Activated B cell treated with CpG ODN at 0.5 μM for 24 hours (primary cell): Measurements from ENCODE around the gene SLC66A3. TPM values are rescaled to one million over a fixed set of nuclear protein-coding genes. Genes with fewer than 3 reads are reported as not detected.

Experiments used
- ATAC-seq: fragments of 200-7000 bp; cut with Tn5 transposase; one replicate; pipeline ENCODE4 v1.10.0; 2021; ENCODE audit warnings: low read depth, mild to moderate bottlenecking, moderate library complexity
- CTCF ChIA-PET: fragments of 350-600 bp; sonication (Branson Sonifier 250); formaldehyde crosslinking; loops from one replicate; lab custom pipeline; 2021; ENCODE audit warnings: antibody characterized with exemption; lab: Charles Lee
- POLR2A ChIA-PET: fragments of 350-600 bp; sonication (Branson Sonifier 250); formaldehyde crosslinking; loops from one replicate; lab custom pipeline; 2021; ENCODE audit warnings: antibody characterized with exemption; lab: Charles Lee
- DNase-seq: peaks from one replicate; pipeline ENCODE4 v3.0.0; 2022
- H3K27ac Mint-ChIP-seq: one replicate; pipeline ENCODE4 v1.8.0; 2020; ENCODE audit warnings: mixed read lengths
- H3K27me3 Mint-ChIP-seq: one replicate; pipeline ENCODE4 v1.8.0; 2021; ENCODE audit warnings: mixed read lengths
- H3K36me3 Mint-ChIP-seq: one replicate; pipeline ENCODE4 v1.8.0; 2021; ENCODE audit warnings: low read depth, mixed read lengths
- H3K4me1 Mint-ChIP-seq: one replicate; pipeline ENCODE4 v1.8.0; 2021; ENCODE audit warnings: mixed read lengths
- H3K4me3 Mint-ChIP-seq: one replicate; pipeline ENCODE4 v1.8.0; 2020; ENCODE audit warnings: mild to moderate bottlenecking, mixed read lengths
- H3K9me3 Mint-ChIP-seq: one replicate; pipeline ENCODE4 v1.8.0; 2020; ENCODE audit warnings: mixed read lengths
- intact Hi-C: fragments of 100-400 bp; cut with micrococcal nuclease; formaldehyde crosslinking; loops from one replicate; pipeline ENCODE4 v1.15.1; 2024
- total RNA-seq: library from RNA; stranded (reverse); gene quantifications from 2 replicates; pipeline ENCODE4 v1.2.3, GENCODE V29; 2022
- TF ChIP-seq, protein P1 (sequence below): fragments of 200-600 bp; IDR thresholded peaks from one replicate; pipeline ENCODE4 v1.8.0; 2022; ENCODE audit warnings: antibody characterized with exemption, mild to moderate bottlenecking

Gene SLC66A3
- total RNA-seq, 1 donor from 2014 or later, result 15.2 TPM

DNA sequence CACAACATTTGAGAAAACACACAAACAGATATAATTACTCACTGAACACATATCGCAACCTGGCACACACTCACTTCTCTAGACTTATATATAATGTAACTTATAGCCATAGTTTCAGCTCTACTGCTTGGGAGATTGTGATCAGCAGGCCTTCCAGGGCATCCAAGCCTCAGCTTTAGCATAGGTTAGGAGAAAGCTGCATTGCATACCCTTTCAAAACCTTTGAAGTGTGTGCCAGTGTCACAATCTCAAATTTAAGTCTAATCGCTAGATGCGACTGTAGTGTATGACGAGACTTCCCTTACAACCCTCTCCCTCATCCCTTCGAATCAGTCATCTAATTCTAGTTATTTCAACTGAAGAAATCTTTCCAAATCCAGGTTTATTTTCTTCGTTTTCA, 30.9 kb downstream of the SLC66A3 start:
- intact Hi-C loops, result no loop called here
- DNase-seq, result no peak
- H3K9me3 Mint-ChIP-seq, result no peaks in the 10 kb centered on the region
- H3K27me3 Mint-ChIP-seq, result no peaks in the 10 kb centered on the region
- ChIA-PET POLR2A (no interaction called here), CTCF (no interaction called here)
- TF ChIP-seq, protein P1, sequence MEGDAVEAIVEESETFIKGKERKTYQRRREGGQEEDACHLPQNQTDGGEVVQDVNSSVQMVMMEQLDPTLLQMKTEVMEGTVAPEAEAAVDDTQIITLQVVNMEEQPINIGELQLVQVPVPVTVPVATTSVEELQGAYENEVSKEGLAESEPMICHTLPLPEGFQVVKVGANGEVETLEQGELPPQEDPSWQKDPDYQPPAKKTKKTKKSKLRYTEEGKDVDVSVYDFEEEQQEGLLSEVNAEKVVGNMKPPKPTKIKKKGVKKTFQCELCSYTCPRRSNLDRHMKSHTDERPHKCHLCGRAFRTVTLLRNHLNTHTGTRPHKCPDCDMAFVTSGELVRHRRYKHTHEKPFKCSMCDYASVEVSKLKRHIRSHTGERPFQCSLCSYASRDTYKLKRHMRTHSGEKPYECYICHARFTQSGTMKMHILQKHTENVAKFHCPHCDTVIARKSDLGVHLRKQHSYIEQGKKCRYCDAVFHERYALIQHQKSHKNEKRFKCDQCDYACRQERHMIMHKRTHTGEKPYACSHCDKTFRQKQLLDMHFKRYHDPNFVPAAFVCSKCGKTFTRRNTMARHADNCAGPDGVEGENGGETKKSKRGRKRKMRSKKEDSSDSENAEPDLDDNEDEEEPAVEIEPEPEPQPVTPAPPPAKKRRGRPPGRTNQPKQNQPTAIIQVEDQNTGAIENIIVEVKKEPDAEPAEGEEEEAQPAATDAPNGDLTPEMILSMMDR, result no peak
- H3K4me1 Mint-ChIP-seq, result no peaks in the 10 kb centered on the region
- H3K4me3 Mint-ChIP-seq, result no peak overlapping the region
- peaks cover 56% of the 10 kb centered on the region for H3K36me3 Mint-ChIP-seq
- ATAC-seq, result no peak
- H3K27ac Mint-ChIP-seq, result no peak overlapping the region

DNA sequence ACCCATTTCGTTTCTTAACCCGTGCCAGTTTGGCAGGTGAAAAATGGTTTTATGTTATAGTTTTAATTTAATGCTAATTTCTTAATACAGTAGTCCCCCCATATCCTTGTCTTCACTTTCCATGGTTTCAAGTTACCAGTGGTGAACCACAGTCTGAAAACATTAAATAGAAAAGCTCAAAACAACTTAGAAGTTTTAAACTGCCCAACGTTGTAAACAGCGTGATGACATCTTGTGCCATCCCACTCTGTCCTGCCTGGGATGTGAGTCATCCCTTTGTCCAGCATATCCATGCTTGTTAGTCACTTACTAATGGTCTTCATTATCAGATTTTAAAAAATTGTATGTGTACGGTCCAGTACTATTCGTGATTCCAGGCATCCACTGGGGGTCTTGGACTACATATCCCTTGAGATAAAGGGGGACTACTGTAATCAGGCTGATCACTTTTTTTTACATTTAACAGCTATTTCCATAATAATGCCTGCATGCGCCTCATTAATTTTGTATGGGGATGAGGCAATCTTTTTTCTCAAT, 31.9 kb downstream of the SLC66A3 start:
- H3K4me1 Mint-ChIP-seq, result no peaks in the 10 kb centered on the region
- no peak overlapping the region for H3K4me3 Mint-ChIP-seq
- no peaks in the 10 kb centered on the region for H3K9me3 Mint-ChIP-seq
- ChIA-PET CTCF (no interaction called here), POLR2A (no interaction called here)
- ATAC-seq, result no peak
- TF ChIP-seq, protein P1, result no peak
- peaks cover 52% of the 10 kb centered on the region for H3K36me3 Mint-ChIP-seq
- no peak for DNase-seq
- H3K27me3 Mint-ChIP-seq, result no peaks in the 10 kb centered on the region
- no peak overlapping the region for H3K27ac Mint-ChIP-seq
- intact Hi-C loops, result no loop called here

DNA sequence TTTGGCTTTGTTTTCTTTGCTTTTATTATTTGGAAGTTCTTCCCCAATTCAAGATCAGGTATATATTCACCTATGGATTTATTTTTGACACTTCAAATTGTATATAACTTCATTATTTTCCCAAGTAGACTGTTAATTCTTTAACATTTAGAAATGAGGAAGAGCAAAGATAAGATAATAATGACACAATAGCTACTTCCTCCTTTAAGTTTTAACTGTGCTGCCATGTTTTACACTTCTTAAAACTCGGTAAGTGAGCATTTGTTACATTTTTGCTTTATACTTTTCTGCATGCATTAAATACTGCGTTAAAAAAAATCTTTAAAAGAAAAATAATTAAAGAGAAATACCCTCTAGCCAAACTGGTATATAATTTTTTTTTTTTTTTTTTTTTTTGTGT, 32.5 kb downstream of the SLC66A3 start:
- DNase-seq (no peak), ATAC-seq (no peak)
- ChIA-PET POLR2A (interaction anchor here (0.7 kb wide), 1 partner anchor 779 kb away, joined by 10 read pairs; no protein-coding TSS in a partner anchor), CTCF (no interaction called here)
- Mint-ChIP-seq H3K4me1 (no peaks in the 10 kb centered on the region), H3K4me3 (no peak overlapping the region), H3K27me3 (no peaks in the 10 kb centered on the region), H3K9me3 (no peaks in the 10 kb centered on the region), H3K36me3 (peaks cover 50% of the 10 kb centered on the region), H3K27ac (no peak overlapping the region)
- intact Hi-C loops, result no loop called here
- TF ChIP-seq, protein P1, result no peak

DNA sequence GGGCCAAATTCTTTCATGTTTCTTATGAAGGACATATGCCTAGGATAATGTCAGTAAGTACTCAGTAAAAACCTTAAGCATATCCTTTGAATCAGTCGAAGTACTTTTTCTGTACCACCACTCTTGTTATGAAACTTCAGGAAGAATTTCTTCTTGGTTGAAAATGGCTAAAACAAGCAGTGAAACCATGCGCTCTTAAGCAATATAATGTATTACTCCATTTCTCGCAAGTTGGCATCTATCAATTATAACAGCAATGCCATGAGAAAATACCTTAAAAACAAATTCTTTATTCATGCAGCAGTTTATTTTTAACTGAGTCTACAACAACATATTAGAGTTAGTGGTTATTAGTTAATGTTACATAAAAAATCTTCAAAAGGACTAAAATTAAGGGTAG, 41.0 kb downstream of the SLC66A3 start:
- H3K4me1 Mint-ChIP-seq, result no peaks in the 10 kb centered on the region
- peaks cover 54% of the 10 kb centered on the region for H3K36me3 Mint-ChIP-seq
- H3K9me3 Mint-ChIP-seq, result no peaks in the 10 kb centered on the region
- no peak overlapping the region for H3K4me3 Mint-ChIP-seq
- no peak for ATAC-seq
- POLR2A ChIA-PET, result no interaction called here
- DNase-seq, result no peak
- TF ChIP-seq, protein P1, result no peak
- CTCF ChIA-PET, result no interaction called here
- intact Hi-C loops, result no loop called here
- no peak overlapping the region for H3K27ac Mint-ChIP-seq
- no peaks in the 10 kb centered on the region for H3K27me3 Mint-ChIP-seq

DNA sequence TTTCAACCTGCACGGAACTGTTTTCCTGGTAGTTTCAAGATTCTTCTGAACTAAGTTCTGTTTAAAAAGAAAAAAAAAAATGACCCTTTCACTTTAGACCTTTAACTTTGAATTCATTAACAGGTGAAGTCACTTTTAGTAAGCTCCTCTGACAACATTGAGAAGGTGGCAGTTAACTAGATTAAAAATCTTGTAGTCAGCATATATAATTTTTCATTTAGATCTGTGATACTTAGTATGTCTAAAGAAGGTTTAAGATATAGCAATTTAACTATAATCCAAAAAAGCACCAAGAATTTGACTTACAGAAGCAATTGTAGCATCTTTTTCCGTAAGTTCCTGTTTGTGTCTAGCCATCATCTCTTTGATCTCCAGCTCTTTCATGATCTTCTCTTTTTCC, 45.4 kb downstream of the SLC66A3 start:
- DNase-seq (no peak), ATAC-seq (no peak)
- H3K4me3 Mint-ChIP-seq, result no peak overlapping the region
- ChIA-PET CTCF (interaction anchor here (0.9 to 3.4 kb wide), 3 partner anchors 16 to 382 kb away, joined by 3 to 10 read pairs (median 3); a partner anchor contains a TSS), POLR2A (no interaction called here)
- no peaks in the 10 kb centered on the region for H3K27me3 Mint-ChIP-seq
- H3K27ac Mint-ChIP-seq, result no peak overlapping the region
- H3K4me1 Mint-ChIP-seq, result peaks cover 7% of the 10 kb centered on the region
- TF ChIP-seq, protein P1, result no peak
- no peaks in the 10 kb centered on the region for H3K9me3 Mint-ChIP-seq
- intact Hi-C loops, result no loop called here
- peaks cover 51% of the 10 kb centered on the region for H3K36me3 Mint-ChIP-seq
